Thyroid gland (tissue), 4 donors: ENCODE results near the gene GRIA1. TPM values are rescaled to one million over a fixed set of nuclear protein-coding genes. Genes with fewer than 3 reads are reported as not detected.

Source experiments
- DNase-seq, 2 donors: peaks; one replicate each; pipeline ENCODE4 v3.0.0-alpha.2; 2019
- H3K27ac ChIP-seq, 3 donors: fragments of 200-600 bp; sonication (generic); 1 replicate in 2 of 3; 2 replicates in 1 of 3; pipeline ENCODE4 v1.5.1; 2016 to 2019; ENCODE audit warnings: mild to moderate bottlenecking in 1 of 3, moderate library complexity in 1 of 3
- H3K27me3 ChIP-seq: fragments of 200-600 bp; sonication (generic); one replicate; pipeline ENCODE4 v1.5.1; 2019
- H3K36me3 ChIP-seq, 2 donors: fragments of 200-600 bp; sonication (generic); one replicate each; pipeline ENCODE4 v1.5.1; 2016 to 2019
- H3K4me1 ChIP-seq, 2 donors: fragments of 200-600 bp; sonication (generic); one replicate each; pipeline ENCODE4 v1.5.1; 2017 to 2019
- H3K4me3 ChIP-seq, 3 donors: fragments of 200-600 bp; sonication (generic); replicated peaks in 1 of 3; 1 replicate in 2 of 3; 2 replicates in 1 of 3; pipeline ENCODE4 v1.5.1; 2016; ENCODE audit warnings: mild to moderate bottlenecking in 1 of 3
- H3K9me3 ChIP-seq: fragments of 200-600 bp; sonication (generic); one replicate; pipeline ENCODE4 v1.5.1; 2017
- POLR2A ChIP-seq, 2 donors: fragments of 450-650 bp; IDR thresholded peaks; one replicate each; pipeline ENCODE4 v1.6.1; 2017; ENCODE audit warnings: antibody characterized with exemption in 2 of 2, mild to moderate bottlenecking in 2 of 2, moderate library complexity in 1 of 2
- WGBS, 2 donors: methylation state at CpG; one replicate each; pipeline ENCODE4 v1.1.5; 2017; 5-methylcytosine and 5-hydroxymethylcytosine counted together
- intact Hi-C: fragments of 100-400 bp; cut with DNase I; formaldehyde crosslinking; loops from one replicate; pipeline ENCODE4 v1.15.1; 2023
- total RNA-seq, 4 donors: library from RNA; depleted of rRNA; stranded (reverse); fragments of >200 nt; gene quantifications; one replicate each; pipeline ENCODE4 v1.2.3, GENCODE V29; 2016
- TF ChIP-seq, protein P1 (sequence below), 6 experiments: fragments of 200-600 bp in 3 of 6; fragments of 450-650 bp in 3 of 6; sonication (generic) in 3 of 6; IDR thresholded peaks; one replicate each; pipeline ENCODE4 v1.5.1; 2016 to 2019; ENCODE audit warnings: antibody characterized with exemption in 6 of 6, mild to moderate bottlenecking in 2 of 6, inconsistent platforms in 1 of 6, moderate library complexity in 1 of 6

Gene GRIA1
- total RNA-seq, 4 donors from 2014 or later: 0.21 to 2.6 (median 0.79) TPM

DNA sequence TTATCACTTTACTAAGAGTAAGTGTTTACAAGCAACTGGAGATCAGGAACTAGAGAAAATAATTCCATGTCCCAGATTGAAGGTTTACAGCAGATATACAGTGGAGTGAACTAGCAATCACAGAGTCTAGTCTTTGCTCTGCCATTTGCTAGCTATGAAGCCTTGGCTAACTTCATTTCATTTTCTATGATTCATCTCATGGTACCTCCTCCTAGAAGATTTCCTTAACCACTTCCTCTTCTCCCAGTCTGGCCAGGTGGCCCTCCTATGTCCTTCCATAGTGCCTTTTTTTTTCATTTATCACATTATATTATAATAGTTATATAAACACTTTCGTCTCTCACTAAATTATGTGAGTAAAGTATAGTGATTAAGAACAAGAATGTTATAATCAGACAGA is 52.1 kb downstream of the GRIA1 start:
- Histone ChIP-seq H3K9me3 (no peaks in the 10 kb centered on the region), H3K4me1 (no peaks in the 10 kb centered on the region), H3K36me3 (no peaks in the 10 kb centered on the region), H3K4me3 (no peak overlapping the region), H3K27ac (no peak overlapping the region), H3K27me3 (no peaks in the 10 kb centered on the region)
- DNase-seq: no peak
- intact Hi-C loops: no loop called here
- WGBS, 2 donors: 86 to 89% methylated on average over 1 of the region's 1 CpG
- TF ChIP-seq, protein P1, sequence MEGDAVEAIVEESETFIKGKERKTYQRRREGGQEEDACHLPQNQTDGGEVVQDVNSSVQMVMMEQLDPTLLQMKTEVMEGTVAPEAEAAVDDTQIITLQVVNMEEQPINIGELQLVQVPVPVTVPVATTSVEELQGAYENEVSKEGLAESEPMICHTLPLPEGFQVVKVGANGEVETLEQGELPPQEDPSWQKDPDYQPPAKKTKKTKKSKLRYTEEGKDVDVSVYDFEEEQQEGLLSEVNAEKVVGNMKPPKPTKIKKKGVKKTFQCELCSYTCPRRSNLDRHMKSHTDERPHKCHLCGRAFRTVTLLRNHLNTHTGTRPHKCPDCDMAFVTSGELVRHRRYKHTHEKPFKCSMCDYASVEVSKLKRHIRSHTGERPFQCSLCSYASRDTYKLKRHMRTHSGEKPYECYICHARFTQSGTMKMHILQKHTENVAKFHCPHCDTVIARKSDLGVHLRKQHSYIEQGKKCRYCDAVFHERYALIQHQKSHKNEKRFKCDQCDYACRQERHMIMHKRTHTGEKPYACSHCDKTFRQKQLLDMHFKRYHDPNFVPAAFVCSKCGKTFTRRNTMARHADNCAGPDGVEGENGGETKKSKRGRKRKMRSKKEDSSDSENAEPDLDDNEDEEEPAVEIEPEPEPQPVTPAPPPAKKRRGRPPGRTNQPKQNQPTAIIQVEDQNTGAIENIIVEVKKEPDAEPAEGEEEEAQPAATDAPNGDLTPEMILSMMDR (IDR thresholded peaks at IDR 0.05): no peak
- TF ChIP-seq POLR2A (IDR thresholded peaks at IDR 0.05): no peak

DNA sequence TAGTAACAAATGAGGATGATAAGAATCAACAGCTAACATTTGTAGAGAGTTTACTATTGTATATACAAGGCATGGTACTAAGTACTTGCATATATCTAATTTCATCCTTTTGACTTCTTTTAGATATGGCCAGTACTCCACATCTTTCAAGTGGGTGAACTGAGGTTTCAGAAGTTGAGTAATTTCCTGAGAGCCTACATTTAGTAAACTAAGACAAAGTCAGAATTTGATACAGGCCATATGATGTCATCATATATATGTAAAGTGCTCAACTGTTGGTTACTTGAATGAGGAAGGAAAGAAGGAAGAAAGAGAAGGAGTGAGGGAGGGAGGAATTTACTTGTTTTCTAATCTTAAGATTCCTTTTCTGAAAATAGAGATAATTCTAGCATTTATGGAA is 52.8 kb downstream of the GRIA1 start:
- TF ChIP-seq, protein P1 (IDR thresholded peaks at IDR 0.05): no peak
- TF ChIP-seq POLR2A (IDR thresholded peaks at IDR 0.05): no peak

DNA sequence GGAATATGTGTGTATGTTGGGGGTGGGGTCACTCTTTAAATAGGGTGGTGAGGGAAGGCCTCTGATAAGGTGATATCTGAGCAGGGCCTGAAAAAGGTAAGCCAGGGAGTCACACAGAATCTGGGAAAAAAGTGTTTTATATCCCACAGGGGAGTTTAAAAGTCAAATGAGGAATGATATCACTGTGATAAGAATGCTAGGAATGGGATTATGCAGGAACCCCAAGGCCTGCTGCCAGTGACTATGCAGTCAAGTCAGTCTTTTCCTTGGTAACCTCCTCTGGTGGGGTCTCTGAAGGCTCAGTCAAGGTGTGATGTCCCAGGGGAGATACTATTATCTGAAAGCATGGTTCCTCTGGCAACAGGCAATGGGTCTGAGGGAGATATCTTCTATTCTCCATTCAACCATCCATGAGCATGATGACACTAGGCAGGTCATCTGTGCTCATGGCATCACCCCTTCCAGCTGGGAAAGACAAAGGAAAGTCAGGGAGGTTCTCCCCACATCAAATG is 53.5 kb downstream of the GRIA1 start:
- intact Hi-C loops: no loop called here
- TF ChIP-seq, protein P1 (IDR thresholded peaks at IDR 0.05): no peak
- no peak for TF ChIP-seq POLR2A (IDR thresholded peaks at IDR 0.05)
- no peaks in the 10 kb centered on the region for H3K9me3 ChIP-seq
- no peaks in the 10 kb centered on the region for H3K36me3 ChIP-seq
- H3K4me1 ChIP-seq: no peaks in the 10 kb centered on the region
- DNase-seq: no peak
- H3K27ac ChIP-seq: no peak overlapping the region
- no peaks in the 10 kb centered on the region for H3K27me3 ChIP-seq
- H3K4me3 ChIP-seq: no peak overlapping the region

More for the DNA sequence above, 52.8 kb downstream of the GRIA1 start:
- Histone ChIP-seq H3K27me3 (no peaks in the 10 kb centered on the region), H3K9me3 (no peaks in the 10 kb centered on the region), H3K4me1 (no peaks in the 10 kb centered on the region), H3K36me3 (no peaks in the 10 kb centered on the region), H3K4me3 (no peak overlapping the region), H3K27ac (no peak overlapping the region)
- no peak for DNase-seq
- intact Hi-C loops: no loop called here

DNA sequence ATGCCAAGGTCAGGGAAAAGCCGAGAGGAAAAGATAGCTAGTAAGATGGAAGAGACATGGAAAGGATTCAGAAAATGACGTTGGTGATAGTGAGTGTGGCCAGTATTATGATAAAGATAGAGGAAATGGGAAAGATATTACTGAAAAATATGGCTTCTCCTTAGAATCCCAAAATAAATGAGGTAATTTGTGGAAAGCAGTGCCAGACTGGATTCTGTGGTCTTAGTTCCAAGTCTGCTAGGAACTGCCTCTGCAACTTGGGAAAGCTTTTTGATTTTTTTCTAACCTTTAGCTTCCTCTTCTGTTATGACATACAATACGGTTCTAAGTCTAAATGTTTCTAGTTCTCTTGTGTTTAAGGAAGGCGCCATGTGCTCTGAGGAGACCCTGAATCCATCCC is 54.2 kb downstream of the GRIA1 start:
- intact Hi-C loops: no loop called here
- Histone ChIP-seq H3K27ac (no peak overlapping the region), H3K4me1 (no peaks in the 10 kb centered on the region), H3K9me3 (no peaks in the 10 kb centered on the region), H3K36me3 (no peaks in the 10 kb centered on the region), H3K4me3 (no peak overlapping the region), H3K27me3 (no peaks in the 10 kb centered on the region)
- TF ChIP-seq, protein P1 (IDR thresholded peaks at IDR 0.05): no peak
- TF ChIP-seq POLR2A (IDR thresholded peaks at IDR 0.05): no peak
- 66 to 75% methylated on average over 4 of the region's 4 CpGs for WGBS, 2 donors
- no peak for DNase-seq

DNA sequence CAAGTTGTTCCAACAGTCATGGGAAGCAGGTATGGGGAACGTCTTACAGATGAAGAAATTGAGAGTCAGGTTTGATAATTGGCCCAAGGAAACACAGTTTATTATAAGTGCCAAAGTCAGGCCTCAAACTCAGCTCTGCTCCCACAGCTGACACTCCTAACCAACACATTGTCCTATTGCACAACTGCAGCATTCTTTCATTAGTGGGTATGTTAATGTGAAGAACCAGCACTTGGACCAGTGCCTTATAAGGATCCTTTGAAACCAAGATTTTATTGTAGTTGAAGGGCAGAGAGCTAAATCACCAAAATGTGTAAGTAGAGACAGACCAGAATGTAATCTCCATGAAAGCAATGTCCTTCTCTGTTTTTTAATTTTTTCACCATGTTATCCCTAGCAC is 56.1 kb downstream of the GRIA1 start:
- H3K36me3 ChIP-seq: no peaks in the 10 kb centered on the region
- H3K4me1 ChIP-seq: no peaks in the 10 kb centered on the region
- no peak for TF ChIP-seq POLR2A (IDR thresholded peaks at IDR 0.05)
- TF ChIP-seq, protein P1 (IDR thresholded peaks at IDR 0.05): no peak
- H3K27me3 ChIP-seq: no peaks in the 10 kb centered on the region
- DNase-seq: no peak
- no peak overlapping the region for H3K27ac ChIP-seq
- no peak overlapping the region for H3K4me3 ChIP-seq
- intact Hi-C loops: no loop called here
- 70 to 75% methylated on average over 1 of the region's 1 CpG for WGBS, 2 donors
- no peaks in the 10 kb centered on the region for H3K9me3 ChIP-seq
